Stimulated activated CD4-positive, alpha-beta T cell treated with anti-CD3 and anti-CD28 coated beads, Interleukin-12 subunit alpha, Interleukin-12 subunit beta, amount 100 ng/mL, for 48 hours (primary cell): ENCODE measurements around the gene RXRA.

Source experiments
- DNase-seq, 3 donors: peaks; one replicate each; pipeline ENCODE4 v3.0.0-alpha.2; 2020; ENCODE audit warnings: low read depth in 2 of 3, low spot score in 1 of 3

The RXRA gene

DNA sequence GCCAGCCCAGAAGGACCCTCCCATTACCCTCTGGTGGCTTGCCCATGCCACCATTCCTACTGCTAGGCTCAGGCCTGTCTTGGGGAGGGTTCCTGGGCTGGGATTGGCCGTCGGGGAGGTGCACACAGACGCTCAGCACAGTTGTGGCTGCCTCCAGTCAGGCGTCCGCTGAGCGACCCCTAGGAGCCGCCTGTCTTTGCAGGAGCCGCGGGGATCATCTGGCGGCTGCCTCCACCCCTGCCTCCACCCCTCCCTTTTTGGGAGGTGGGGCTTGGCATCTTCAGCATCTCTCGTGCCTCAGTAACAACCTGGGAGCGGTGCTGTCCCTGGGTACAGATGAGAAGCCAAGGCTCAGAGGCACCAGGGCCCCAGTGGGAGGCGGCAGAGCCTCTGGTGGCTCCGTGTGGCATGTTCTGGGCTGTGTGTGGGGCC is 39.6 kb downstream of the RXRA start:
- no peak for DNase-seq

DNA sequence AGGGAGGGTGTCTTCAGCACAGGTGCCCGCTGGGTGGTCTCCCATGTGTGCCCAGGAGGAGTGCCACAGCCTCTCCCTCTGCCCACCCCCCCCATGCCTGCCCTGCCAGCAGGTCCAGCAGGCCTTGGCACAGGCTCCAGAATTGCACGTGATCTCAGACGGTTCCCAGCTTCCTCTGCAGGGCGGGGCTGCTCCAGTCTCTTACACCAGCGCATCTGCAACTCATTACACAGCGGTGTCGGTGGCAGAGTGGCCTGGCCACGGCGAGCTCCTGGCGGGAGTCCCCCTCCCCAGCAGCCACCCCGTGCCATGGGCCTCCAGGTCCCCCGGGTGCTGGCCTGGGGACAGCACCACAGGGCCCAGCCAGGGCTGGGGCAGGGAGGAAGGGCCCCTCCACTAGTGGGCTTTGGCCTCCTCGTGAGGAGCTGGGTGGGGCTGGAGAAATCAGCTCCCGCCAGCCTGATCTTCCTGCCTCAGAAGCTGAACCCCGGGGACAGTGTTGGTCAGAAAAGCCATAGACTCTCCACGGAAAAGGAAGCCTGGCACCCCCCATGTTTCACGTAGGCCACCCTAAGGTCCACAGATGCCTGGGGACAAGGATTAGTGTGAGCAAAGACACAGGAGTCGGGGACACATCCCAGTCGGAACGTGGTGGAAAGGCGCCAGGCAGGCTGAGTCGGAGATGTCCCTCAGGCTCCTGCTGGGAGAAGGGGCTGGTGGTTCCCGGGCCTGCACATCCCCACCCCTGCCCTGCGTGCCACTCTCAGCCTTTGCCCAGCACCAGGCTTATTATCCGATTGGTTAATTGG is 40.2 kb downstream of the RXRA start:
- no peak for DNase-seq

DNA sequence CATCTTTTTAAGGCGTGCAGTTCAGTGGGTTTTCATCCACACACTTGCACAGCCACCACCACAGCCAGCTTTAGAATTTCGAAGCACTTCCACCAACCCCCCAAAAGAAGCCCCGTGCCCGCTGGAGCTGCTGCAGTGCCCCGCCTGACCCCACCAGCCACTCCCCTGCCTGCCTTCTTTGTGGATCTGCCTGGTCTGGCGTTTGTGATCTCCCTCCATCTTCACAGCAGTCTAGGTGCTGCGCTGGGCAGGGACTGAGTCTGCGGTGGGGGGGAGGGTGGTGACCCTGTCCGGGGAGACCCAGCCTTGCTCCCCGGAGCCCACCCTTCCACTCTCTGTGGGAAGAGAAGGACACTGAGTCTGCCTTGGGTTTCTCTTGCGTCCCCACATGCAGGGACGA is 40.8 kb downstream of the RXRA start:
- DNase-seq, result no peak

DNA sequence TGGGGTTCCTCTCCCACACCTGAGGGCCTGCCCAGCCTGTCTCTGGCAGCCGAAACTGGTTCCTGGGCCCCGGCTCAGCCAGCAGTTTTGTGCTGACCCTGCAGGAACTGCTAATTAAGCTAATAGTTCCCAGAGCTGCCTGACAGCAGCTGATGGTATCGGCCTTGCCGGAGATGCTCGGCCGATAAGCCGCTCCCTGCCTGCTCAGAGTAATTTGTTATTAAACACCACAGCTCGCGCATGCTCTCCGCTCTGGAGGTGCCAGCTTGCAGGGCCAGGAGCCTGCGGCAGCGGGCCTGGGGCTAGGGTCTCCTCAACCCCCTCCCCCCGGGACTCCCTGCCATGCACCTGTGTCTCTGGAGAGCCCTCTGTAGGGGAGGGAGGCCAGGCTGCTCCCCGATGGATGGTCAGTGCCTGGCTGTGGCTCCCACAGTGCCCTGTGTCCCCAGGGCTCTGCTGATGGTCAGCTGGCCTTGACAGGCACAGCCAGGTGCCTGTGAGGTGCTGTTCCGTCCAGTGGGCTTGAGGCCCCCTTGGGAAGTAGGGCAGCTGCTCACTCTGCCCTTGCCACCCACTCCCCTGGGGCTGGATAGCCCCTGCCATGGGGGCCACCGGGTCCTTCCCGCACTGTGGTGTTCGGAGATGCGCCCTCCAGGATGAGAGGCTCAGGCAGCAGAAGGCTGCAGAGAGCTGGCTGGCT is 41.7 kb downstream of the RXRA start:
- no peak for DNase-seq

DNA sequence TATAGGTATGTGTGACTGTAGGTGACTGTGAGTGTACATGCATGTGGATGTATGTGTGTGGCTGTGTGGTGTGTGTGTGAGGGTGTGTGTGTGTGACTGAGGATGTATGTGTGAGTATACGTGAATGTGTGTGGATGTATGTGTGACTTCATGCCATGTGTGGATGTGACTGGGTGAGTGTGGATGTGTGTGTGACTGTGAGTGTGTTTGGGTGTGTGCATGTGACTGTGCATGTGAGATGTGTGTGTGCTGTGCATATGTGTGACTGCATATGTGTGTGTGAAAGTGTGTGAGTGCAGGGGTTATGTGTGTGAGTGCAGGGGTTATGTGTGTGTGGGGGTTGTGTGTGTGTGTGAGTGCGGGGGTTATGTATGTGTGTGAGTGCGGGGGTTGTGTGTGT is 42.3 kb downstream of the RXRA start:
- no peak for DNase-seq

GRCh38 chr9:134369416-134370212 is 43.4 kb downstream of the RXRA start:
- no peak for DNase-seq

- DNase-seq, result no peak
Observed at GRCh38 chr9:134370213-134370492, 43.9 kb downstream of the RXRA start.

- no peak for DNase-seq
Observed at GRCh38 chr9:134370638-134371037, 44.4 kb downstream of the RXRA start.

GRCh38 chr9:134371731-134372130 is 45.5 kb downstream of the RXRA start:
- DNase-seq, result no peak

DNA sequence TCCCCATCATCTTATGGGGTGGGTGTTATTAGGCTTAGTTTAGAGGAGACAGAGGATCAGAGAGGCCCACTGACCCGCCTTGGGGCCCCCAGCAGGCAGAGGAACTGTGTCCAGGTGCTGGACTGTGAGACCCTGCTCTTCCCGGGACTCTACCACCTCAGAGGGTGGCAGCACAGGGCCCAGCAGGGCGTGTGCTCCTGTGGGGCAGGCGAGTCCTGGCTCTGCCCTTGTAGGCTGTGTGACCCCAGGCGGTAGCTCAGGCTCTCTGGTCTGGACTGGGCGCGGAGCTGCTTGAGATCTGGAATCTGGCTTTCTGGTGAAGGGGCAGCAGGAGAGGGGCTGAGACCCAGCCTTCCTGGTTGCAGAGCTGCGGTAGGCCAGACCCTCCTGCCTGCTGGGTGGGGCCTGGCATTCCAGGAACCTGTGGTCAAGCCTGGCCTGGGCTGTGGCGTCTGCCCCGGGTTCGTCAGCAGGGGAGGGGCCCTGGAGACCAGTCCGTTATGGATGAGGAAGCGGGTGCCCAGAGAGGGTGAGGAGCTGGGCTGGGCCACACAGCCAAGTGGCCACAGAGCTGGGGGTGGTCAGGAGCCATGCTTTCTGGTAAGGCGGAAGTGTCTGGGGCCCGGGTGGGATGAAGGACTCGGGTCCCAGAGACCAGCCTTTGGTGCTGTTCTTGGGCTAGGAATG is 46.5 kb downstream of the RXRA start:
- no peak for DNase-seq

DNA sequence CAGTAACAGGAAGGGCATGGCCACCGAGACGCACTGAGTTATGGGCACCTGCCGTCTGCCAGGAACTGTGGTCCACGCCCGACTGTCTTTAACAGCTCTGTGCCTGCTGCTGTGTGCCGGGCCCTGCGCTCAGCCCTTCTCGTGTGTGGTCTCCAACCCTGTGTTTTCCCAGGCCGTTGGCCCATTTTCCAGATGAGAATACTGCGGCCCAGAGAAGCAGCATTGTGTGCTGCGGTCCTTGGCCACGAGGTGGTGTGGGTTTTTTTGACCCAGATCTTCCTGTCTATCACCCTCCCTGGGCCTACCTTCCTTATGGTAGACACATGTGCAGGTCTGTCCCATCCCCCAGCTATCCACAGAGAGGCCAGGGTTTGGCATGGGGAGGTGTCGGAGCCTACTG is 47.0 kb downstream of the RXRA start:
- no peak for DNase-seq

- no peak for DNase-seq
Observed at GRCh38 chr9:134373953-134374300, 47.7 kb downstream of the RXRA start.

- DNase-seq, result no peak
Observed at GRCh38 chr9:134374301-134375010, 48.2 kb downstream of the RXRA start.

DNA sequence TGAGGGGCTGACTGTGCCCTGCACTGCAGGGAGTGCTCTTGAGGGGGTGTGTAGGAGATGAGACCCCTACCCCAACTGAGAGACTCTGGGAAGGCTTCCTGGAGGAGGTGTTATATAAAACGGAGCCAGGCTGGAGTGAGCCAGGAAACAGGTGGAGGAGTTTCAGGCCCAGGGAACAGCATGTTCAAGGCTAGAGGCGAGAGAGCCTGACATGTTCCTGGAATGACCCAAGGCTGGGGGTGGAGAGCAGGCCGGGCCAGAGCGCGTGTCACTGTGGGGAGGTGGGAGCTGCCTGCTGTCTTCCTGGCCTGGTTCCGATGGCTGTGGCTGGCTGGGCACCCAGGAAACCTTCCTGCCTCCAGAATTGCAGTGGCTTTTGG is 48.7 kb downstream of the RXRA start:
- DNase-seq, result no peak

DNA sequence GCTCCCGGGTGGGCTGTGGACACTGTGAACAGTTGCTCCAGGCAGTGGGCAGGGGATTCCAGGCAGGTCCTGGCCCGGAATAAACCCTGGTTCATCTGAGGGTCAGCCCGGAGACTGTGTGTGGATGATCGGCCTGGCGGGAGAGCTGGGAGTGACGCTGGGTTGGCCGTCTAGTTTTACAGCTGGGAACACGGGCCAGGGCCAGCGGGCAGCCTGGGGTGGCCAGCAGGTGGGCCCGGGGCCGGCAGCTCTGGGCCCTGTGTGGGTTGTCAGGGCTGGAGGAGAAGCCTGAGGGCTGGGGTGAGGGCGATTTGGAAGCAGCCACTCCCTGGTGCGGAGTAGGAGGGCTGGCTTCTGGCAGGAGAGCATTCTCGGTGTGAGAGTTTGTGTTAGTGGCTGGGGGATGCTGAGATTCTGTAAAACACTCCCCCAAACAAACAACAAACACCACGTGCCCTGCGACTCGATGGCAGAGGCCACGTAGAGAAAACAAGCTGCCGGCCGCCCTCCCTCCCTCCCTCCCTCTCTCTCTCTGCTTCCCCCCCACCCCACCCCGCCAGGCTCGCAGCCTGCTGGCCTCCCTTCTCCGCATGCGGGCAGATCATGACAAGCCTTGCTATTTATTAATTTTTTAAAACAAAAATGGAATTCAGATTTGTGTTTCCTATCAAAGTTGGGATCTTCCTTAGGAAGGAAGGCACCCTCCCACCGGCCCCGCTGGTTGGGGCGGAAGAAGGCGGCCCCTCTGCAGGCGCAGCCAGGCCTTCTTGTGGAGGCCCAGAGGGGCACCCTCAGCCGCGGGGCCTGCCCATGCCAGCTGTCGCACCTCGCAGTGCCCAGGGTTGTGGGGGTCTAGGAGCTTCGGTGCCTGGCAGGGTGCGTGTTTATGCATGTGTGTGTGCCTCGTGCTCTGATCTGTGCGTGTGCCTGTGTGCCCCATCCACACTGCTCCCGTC is 49.5 kb downstream of the RXRA start:
- no peak for DNase-seq

DNA sequence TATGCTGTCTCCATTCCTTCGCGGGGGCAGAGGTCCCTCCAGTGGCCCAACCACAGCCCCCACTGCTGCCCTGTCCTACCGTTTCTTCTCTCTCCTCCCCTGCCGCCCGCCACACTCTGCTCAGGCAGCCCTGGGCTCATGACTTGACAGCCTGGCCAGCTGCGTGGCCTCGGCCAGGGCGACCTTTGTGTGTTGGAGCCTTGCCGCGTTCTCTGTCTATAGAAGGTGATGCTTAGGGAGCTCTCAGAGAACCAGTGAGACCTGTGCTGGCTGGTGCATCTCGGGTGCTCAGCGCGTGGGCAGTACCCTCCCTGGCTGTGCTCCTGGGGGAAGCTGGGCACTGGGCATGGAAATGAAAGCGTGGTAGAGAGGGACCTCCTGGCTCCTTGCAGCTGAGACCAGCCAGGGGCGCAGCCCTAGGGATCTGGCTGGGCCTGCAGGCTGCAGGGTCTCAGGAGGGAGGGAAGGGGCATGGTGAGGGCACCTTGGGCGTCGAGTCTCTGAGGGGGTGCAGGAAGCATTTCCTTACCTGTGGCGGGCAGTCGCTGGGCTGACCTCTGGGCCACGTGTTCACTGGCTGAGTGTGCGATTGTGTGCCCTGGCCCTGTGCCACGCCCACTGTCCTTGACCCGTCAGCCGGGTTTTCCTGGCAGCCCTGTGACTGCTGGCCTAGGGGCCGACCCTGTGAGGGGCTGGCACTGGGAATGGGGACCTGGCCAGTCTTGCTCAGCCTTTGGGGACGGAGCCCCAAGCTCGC is 50.3 kb downstream of the RXRA start:
- no peak for DNase-seq

DNA sequence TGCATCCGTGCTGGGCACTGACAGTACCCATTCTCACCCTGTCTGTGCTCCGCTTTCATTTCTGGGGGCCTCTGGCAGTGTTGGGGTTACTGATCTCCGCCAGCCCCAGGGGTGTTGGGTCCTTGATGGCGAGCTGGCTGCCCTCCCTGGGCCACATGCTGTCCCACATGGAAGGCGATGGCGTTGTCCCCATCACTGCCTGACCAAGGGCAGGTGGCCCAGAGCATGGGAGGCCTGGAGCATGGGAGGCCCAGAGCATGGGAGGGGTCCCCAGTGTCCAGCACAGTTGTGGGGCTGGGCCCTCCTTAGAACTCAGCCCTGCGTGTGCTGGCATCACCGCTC is 50.9 kb downstream of the RXRA start:
- DNase-seq, result no peak

DNA sequence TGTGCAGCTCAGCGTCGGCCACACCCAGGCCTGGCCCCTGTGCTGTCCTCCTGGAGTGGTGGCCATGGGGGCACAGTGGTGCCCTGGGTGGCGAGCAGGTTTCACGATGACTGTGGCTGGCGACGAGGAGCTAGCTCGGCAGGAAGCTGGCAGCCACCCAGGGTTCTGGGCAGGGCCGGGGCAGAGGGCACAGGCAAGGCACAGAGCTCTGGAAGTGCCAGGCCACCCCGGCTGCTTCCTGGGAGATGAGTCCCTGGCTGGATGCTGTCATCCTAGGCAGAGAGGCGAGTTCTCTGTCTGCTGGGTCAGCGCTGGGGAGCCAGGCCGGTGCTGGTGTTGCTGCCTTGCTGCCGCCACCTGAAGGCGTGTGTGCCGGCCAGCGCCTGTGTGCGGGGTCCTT is 51.7 kb downstream of the RXRA start:
- DNase-seq, result no peak

DNA sequence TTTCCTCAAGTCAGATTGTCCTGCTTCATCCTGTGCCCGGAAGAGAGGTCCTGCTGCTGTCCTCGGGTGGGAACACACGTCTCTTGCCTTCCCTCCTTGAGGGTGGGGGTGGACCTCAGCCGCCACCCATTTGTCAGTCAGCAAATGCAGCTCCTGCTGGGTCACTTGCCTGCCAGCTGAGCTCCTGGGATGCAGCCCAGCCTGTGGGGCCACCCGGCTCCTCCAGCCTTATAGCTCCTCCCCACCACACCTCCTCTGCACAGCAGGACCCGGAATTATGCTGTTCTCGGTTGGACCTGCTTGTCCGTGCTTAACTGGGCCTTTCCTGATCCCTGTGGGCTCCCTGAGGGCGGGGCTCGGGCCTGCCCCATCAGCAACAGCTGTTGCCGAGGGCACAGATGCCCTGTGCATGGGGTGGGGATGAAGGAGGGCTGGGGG is 52.7 kb downstream of the RXRA start:
- DNase-seq, result no peak
